T-helper 2 cell (primary cell): ENCODE measurements around the gene PKD2.

Experiments
- DNase-seq, 5 experiments: peaks; one replicate each; pipeline versions ENCODE4 v3.0.0 to v3.0.0-alpha.2; 2012 to 2022
- total RNA-seq, 2 donors: gene quantifications; one replicate each; lab custom pipeline; 2026; lab: John Stamatoyannopoulos, UW

The PKD2 gene
- 11.2 to 27.8 reads per million in 2 donors for total RNA-seq

DNA sequence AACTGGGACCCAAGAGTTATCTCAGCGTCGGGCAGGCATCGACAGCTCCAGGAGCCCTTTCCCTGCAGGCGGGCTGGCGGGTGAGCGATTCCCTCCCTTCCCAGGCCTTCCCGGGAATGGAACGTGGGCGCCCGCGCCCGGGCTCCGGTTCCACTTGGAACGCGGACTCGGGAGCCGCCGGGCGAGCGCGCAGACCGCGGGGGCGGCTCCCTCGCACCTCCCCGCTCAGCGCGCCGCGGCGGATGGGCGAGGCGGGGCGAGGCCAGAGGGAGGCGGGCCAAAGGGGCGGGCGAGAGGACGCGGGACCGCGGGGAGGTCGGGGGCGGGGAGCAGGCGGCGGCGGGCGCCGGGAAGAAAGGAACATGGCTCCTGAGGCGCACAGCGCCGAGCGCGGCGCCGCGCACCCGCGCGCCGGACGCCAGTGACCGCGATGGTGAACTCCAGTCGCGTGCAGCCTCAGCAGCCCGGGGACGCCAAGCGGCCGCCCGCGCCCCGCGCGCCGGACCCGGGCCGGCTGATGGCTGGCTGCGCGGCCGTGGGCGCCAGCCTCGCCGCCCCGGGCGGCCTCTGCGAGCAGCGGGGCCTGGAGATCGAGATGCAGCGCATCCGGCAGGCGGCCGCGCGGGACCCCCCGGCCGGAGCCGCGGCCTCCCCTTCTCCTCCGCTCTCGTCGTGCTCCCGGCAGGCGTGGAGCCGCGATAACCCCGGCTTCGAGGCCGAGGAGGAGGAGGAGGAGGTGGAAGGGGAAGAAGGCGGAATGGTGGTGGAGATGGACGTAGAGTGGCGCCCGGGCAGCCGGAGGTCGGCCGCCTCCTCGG lies at the start of gene PKD2:
Gene PKD2, plus strand, starts transcription at position 332 of the 818 bp plus-strand sequence. Its CDS starts 99 bp downstream, at position 431.
- peak; percentile 48 to 86 (median 58) for DNase-seq

DNA sequence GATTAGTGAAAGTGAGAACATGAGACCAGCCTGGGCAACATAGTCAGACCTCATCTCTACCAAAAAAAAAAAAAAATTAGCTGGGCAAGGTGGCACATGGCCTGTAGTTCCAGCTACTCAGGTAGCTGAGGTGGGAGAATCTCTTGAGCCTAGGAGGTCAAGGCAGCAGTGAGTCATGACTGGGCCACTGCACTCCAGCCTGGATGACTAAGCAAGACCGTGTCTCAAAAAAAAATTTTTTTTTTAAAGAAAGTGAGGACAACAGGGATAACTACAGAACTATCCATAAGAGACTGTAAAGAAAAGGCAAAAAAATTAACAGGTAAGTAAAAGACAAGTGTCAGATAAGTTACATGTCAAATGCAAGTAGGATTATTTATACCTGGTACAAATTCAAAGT lies 45.4 kb upstream of the PKD2 start:
- no peak for DNase-seq

DNA sequence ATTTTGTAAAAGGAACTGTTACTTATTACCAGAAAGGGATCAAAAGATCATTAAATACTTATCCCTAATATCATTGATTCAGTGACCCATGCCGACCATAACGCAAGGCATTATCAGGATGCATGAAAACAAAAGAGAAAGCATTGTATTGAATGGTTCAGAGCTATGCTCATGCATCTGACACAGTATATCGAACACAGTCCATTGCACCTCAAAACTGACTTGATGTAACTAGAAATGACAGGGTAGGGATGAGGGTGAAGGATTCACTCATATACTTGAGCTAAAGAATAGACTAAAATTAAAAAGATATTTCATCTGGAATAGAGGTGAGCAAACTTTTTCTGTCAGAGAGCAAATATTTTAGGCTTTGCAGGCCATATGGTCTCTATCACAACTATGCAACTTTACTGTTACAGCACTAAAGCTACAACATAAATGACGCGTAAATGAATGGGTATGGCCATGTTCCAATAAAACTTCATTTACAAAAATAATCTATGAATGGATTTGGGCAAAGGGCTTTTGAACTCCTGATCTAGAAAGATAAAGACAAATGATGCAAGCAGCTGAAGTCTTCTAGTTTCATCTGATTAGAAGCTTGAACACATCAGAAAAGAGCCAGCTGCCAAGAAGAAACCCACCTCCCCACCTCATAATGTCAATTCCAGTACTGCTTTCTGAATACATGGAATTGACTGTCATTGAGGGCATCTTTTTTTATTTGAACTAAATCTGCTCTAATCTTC lies 44.9 kb upstream of the PKD2 start:
- no peak for DNase-seq

- no peak for DNase-seq
These were observed 41.9 kb upstream of the PKD2 start for GRCh38 chr4:87965501-87965975.

- DNase-seq: no peak
These were observed 41.3 kb upstream of the PKD2 start for GRCh38 chr4:87966095-87966496.

DNA sequence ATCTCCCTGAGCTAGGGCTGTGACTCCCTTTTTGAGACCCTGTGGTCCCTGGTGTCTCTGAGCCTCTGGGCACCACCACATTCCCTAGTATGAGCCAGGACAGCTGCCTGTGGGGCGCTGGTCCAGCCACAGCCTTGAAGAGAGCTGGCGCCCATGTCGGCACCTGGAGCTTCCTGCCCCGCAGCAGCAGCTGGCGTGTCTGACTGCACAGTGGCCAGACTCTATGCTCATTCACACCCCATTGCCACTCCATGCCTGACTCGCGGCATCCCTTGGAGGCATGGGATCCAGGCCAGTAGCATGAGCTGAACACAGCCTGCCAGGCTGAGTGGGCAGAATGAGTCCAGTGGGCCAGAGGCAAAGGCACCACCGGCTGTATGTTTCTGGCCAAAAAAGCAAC lies 40.2 kb upstream of the PKD2 start:
- DNase-seq: no peak

DNA sequence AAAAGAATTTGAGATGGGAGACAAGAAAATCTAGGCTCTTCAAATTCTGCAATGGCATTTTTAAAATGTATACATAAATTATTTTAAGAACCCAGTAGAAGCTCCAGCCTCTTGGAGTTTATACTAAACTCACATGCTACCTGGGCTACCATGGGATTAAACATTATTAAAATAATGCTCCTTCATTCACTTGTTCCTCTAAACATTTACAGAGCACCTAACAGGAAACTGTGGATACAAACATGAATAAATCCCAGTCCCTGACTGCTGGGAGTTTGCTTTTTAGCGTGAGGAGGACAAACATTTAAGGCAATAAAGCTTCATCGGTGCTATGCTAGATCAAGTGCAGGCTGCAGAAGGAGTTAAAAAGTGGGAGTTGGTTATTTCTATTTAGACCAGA lies 37.3 kb upstream of the PKD2 start:
- DNase-seq: no peak

DNA sequence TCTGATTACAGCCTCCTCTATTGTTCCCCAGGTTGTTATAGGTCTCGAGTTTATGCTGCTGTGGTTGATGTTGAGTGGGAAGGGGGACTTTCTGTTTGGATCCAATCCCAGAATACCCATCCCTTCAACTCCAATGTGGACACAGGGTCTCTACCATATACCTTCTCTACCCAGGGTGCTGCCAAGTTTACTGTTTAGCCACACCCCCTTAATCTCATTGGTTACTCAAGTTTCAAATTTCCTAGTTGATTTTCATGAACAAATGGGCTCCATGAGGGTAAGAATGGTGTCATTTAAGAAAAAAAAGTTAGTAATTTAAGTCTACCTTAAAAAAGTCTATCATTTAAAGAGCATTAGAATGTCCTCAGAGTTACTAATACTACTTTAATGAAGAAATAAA lies 35.6 kb upstream of the PKD2 start:
- DNase-seq: no peak

- DNase-seq: peak in 2 of 5 experiments; percentile 3 to 31
These were observed 33.9 kb upstream of the PKD2 start for GRCh38 chr4:87973283-87974169.

GRCh38 chr4:87974856-87975462 lies 32.5 kb upstream of the PKD2 start:
- DNase-seq: no peak

GRCh38 chr4:87975466-87975865 lies 32.0 kb upstream of the PKD2 start, which contains the start of gene SPP1:
Gene SPP1, plus strand, starts transcription at chr4:87975714. Its CDS starts 1,182 bp downstream, at chr4:87976896.
- peak in 2 of 5 experiments; percentile 3 to 52 for DNase-seq

DNA sequence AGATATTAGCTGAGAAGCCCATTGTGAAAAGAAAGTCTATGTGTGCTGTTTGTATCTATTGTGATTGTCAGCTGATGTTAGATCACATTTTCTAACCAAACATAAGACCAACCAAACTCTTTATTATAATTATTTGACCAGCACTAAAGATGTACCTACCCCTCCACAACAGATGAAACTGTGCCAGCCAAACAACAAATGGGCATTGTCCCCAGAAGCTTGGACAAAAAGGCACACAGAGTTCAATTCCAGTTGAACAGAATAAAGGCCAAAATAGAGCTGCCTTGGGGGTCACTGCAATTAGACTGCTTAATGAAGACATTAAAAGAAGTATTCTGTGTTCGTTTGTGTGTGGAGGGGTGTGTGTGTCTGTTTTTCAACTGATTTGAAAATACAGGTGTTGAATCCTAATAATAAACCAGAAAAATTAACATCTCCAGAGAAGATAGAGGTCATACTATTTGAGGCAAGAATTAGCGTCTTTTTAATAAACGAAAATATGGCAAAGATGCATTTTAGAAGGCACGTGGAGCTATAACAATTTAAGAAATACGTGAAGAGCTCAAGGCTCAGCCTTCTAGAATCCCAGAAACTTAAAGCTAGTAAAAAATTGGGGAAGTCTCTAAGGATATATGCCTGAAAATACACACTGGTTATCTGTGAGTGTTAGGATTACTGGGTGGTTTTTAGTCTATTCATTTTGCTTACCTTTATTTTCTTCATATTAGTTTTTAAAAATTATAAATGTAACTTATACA lies 29.7 kb upstream of the PKD2 start:
- no peak for DNase-seq

- DNase-seq: no peak
These were observed 28.8 kb upstream of the PKD2 start for GRCh38 chr4:87978681-87979080.

GRCh38 chr4:87979810-87980209 lies 27.6 kb upstream of the PKD2 start:
- no peak for DNase-seq

- DNase-seq: no peak
These were observed 25.9 kb upstream of the PKD2 start for GRCh38 chr4:87981486-87981885.

GRCh38 chr4:87982036-87982435 lies 25.4 kb upstream of the PKD2 start:
- DNase-seq: no peak

GRCh38 chr4:87982446-87983010 lies 24.9 kb upstream of the PKD2 start:
- DNase-seq: no peak

DNA sequence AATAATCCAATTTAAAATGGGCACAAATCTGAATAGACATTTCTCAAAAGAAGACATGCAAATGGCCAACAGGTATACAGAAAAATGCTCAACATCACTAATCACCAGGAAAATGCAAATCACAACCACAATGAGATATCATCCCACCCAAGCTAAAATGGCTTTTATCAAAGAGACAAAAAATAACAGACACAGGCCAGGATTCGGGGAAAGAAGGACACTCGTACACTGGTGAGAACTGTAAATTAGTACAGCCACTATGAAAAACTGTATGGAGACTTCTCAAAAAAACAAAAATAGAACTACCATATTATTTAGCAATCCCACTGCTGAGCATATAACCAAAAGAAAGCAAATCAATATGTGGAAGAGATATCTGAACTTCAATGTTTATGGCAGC lies 23.4 kb upstream of the PKD2 start:
- DNase-seq: no peak

GRCh38 chr4:87985097-87985886 lies 22.1 kb upstream of the PKD2 start:
- peak in 1 of 5 experiments; percentile 63 for DNase-seq

DNA sequence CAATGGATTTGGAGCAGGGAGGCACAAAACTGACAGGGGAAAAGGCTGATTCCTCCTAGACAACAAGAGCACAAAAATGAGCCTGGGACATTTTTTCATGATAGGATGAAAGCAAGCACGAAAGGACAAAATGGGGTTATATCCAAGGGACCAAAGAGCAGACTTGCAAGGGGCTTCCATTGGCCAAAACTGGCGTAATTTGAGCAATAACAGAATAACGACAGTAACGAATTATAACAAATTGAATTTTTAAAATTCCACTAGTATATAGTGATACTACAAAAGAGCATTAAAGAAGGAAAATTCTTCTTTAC lies 21.6 kb upstream of the PKD2 start:
- DNase-seq: no peak
